ENCODE data around the gene NBAS.

DNA sequence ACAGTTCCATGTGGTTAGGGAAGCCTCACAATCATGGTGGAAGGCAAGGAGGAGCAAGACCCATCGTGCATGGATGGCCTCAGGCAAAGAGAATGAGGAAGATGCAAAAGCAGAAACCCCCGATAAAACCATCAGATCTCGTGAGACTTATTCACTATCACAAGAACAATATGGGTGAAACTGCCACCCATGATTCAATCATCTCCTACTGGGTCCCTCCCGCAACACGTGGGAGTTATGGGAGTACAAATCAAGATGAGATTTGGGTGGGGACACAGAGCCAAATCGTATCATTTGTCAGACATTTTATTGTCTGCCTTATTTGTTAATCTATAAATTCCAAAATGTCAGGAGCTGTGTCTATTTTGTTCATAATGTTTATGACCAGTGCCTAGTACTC, 17.6 kb downstream of the NBAS start:
- no peak for TF ChIP-seq POLR2AphosphoS5 (IDR thresholded peaks at IDR 0.05; ENCODE audit: low read depth, low read length)
- TF ChIP-seq, protein P1, sequence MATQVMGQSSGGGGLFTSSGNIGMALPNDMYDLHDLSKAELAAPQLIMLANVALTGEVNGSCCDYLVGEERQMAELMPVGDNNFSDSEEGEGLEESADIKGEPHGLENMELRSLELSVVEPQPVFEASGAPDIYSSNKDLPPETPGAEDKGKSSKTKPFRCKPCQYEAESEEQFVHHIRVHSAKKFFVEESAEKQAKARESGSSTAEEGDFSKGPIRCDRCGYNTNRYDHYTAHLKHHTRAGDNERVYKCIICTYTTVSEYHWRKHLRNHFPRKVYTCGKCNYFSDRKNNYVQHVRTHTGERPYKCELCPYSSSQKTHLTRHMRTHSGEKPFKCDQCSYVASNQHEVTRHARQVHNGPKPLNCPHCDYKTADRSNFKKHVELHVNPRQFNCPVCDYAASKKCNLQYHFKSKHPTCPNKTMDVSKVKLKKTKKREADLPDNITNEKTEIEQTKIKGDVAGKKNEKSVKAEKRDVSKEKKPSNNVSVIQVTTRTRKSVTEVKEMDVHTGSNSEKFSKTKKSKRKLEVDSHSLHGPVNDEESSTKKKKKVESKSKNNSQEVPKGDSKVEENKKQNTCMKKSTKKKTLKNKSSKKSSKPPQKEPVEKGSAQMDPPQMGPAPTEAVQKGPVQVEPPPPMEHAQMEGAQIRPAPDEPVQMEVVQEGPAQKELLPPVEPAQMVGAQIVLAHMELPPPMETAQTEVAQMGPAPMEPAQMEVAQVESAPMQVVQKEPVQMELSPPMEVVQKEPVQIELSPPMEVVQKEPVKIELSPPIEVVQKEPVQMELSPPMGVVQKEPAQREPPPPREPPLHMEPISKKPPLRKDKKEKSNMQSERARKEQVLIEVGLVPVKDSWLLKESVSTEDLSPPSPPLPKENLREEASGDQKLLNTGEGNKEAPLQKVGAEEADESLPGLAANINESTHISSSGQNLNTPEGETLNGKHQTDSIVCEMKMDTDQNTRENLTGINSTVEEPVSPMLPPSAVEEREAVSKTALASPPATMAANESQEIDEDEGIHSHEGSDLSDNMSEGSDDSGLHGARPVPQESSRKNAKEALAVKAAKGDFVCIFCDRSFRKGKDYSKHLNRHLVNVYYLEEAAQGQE (IDR thresholded peaks at IDR 0.05; ENCODE audit: insufficient read depth in 1 of 2, low read depth in 2 of 2, low read length in 2 of 2) = no peak
- TF ChIP-seq TAF1 (IDR thresholded peaks at IDR 0.05; ENCODE audit: borderline replicate concordance, insufficient read depth, low read length) = no peak
- TF ChIP-seq SIN3A (IDR thresholded peaks at IDR 0.05; ENCODE audit: borderline replicate concordance, insufficient read depth, low read length) = no peak

All from PFSK-1 (cell line).